Measurements from ENCODE around the gene EMP3. TPM values are rescaled to one million over a fixed set of nuclear protein-coding genes. Genes with fewer than 3 reads are reported as not detected.

EMP3 gene
- total and polyA plus RNA-seq, 9 of the 15 experiments (the other 6 are each of a cell fraction or from before 2014, with no cell fraction given), result 123 to 386 (median 296) TPM

DNA sequence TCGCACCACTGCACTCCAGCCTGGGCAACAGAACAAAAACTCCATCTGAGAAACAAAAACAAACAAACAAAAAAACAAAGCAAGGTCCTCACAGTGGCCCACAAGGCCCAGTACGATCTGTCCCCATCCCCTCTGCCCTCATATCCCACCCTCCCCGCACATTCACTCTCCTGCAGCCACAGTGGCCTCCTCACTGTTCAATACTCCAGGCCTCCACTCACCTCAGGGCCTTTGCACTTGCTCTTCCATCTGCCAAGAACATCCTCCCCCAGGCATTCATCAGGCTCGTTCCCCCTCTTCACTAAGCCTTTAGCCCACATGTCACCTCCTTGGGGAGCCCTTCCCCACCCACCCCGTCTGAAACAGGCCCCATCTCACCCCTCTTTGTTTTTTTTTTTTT, 33.8 kb downstream of the EMP3 start (continued):
- TF ChIP-seq, protein P1, sequence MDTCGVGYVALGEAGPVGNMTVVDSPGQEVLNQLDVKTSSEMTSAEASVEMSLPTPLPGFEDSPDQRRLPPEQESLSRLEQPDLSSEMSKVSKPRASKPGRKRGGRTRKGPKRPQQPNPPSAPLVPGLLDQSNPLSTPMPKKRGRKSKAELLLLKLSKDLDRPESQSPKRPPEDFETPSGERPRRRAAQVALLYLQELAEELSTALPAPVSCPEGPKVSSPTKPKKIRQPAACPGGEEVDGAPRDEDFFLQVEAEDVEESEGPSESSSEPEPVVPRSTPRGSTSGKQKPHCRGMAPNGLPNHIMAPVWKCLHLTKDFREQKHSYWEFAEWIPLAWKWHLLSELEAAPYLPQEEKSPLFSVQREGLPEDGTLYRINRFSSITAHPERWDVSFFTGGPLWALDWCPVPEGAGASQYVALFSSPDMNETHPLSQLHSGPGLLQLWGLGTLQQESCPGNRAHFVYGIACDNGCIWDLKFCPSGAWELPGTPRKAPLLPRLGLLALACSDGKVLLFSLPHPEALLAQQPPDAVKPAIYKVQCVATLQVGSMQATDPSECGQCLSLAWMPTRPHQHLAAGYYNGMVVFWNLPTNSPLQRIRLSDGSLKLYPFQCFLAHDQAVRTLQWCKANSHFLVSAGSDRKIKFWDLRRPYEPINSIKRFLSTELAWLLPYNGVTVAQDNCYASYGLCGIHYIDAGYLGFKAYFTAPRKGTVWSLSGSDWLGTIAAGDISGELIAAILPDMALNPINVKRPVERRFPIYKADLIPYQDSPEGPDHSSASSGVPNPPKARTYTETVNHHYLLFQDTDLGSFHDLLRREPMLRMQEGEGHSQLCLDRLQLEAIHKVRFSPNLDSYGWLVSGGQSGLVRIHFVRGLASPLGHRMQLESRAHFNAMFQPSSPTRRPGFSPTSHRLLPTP (IDR thresholded peaks at IDR 0.05; ENCODE audit: borderline replicate concordance, extremely low read depth, insufficient read length), result no peak
- TF ChIP-seq ZNF140 (CRISPR knock-in tag; IDR thresholded peaks at IDR 0.05) (no peak), DDX20 (tag; IDR thresholded peaks at IDR 0.05; ENCODE audit: low read depth) (no peak), FOXM1 (IDR thresholded peaks at IDR 0.05; ENCODE audit: low read depth) (no peak), FOXM1 (CRISPR knock-in tag; IDR thresholded peaks at IDR 0.05; ENCODE audit: low read depth) (no peak), SREBF1 (IDR thresholded peaks at IDR 0.05; ENCODE audit: borderline replicate concordance, low read depth, low read length) (no peak)
- TF ChIP-seq, protein P2, sequence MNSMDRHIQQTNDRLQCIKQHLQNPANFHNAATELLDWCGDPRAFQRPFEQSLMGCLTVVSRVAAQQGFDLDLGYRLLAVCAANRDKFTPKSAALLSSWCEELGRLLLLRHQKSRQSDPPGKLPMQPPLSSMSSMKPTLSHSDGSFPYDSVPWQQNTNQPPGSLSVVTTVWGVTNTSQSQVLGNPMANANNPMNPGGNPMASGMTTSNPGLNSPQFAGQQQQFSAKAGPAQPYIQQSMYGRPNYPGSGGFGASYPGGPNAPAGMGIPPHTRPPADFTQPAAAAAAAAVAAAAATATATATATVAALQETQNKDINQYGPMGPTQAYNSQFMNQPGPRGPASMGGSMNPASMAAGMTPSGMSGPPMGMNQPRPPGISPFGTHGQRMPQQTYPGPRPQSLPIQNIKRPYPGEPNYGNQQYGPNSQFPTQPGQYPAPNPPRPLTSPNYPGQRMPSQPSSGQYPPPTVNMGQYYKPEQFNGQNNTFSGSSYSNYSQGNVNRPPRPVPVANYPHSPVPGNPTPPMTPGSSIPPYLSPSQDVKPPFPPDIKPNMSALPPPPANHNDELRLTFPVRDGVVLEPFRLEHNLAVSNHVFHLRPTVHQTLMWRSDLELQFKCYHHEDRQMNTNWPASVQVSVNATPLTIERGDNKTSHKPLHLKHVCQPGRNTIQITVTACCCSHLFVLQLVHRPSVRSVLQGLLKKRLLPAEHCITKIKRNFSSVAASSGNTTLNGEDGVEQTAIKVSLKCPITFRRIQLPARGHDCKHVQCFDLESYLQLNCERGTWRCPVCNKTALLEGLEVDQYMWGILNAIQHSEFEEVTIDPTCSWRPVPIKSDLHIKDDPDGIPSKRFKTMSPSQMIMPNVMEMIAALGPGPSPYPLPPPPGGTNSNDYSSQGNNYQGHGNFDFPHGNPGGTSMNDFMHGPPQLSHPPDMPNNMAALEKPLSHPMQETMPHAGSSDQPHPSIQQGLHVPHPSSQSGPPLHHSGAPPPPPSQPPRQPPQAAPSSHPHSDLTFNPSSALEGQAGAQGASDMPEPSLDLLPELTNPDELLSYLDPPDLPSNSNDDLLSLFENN (IDR thresholded peaks at IDR 0.05; ENCODE audit: low read depth in 2 of 2, low read length in 2 of 2), result no peak
- TF ChIP-seq, protein P3, sequence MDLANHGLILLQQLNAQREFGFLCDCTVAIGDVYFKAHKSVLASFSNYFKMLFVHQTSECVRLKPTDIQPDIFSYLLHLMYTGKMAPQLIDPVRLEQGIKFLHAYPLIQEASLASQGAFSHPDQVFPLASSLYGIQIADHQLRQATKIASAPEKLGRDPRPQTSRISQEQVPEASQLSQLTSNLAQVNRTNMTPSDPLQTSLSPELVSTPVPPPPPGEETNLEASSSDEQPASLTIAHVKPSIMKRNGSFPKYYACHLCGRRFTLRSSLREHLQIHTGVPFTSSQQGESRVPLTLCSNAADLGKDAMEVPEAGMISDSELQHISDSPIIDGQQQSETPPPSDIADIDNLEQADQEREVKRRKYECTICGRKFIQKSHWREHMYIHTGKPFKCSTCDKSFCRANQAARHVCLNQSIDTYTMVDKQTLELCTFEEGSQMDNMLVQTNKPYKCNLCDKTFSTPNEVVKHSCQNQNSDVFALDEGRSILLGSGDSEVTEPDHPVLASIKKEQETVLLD (IDR thresholded peaks at IDR 0.05), result no peak

Data from K562 (cell line).